SK-N-SH treated with all-trans-retinoic acid at 6 μM for 48 hours (cell line): ENCODE results near the gene MRGPRE.

Source experiments
- ATAC-seq: fragments of 200-7000 bp; cut with Tn5 transposase; 3 replicates; pipeline ENCODE4 v1.9.1; 2020; ENCODE audit warnings: mild to moderate bottlenecking, moderate library complexity
- ARNTL ChIP-seq: fragments of 450-650 bp; formaldehyde crosslinking; IDR thresholded peaks from 2 replicates; pipeline ENCODE4 v1.5.0; 2020; ENCODE audit warnings: low read depth, mild to moderate bottlenecking, moderate library complexity, borderline replicate concordance
- BACH2 ChIP-seq: fragments of 250-450 bp; sonication (Bioruptor Pico); IDR thresholded peaks from 2 replicates; pipeline ENCODE4 v1.9.0; 2021; ENCODE audit warnings: mild to moderate bottlenecking, borderline replicate concordance
- CSDC2 ChIP-seq: fragments of 250-450 bp; sonication (Bioruptor Pico); IDR thresholded peaks from 2 replicates; pipeline ENCODE4 v1.5.0; 2020; ENCODE audit warnings: mild to moderate bottlenecking, moderate library complexity
- ESRRG ChIP-seq: fragments of 250-450 bp; sonication (Bioruptor Pico); IDR thresholded peaks from 2 replicates; pipeline ENCODE4 v1.6.1; 2021; ENCODE audit warnings: mild to moderate bottlenecking
- GLIS3 ChIP-seq: fragments of 250-450 bp; sonication (Bioruptor Pico); IDR thresholded peaks from 2 replicates; pipeline ENCODE4 v1.5.0; 2020; ENCODE audit warnings: mild to moderate bottlenecking, moderate library complexity
- ISL1 ChIP-seq: fragments of 250-450 bp; sonication (Bioruptor Pico); IDR thresholded peaks from 2 replicates; pipeline ENCODE4 v2.1.2; 2022; ENCODE audit warnings: mild to moderate bottlenecking, moderate library complexity
- OSR1 ChIP-seq: fragments of 250-450 bp; sonication (Bioruptor Pico); IDR thresholded peaks from 2 replicates; pipeline ENCODE4 v1.8.0; 2022; ENCODE audit warnings: moderate library complexity, mild to moderate bottlenecking, inconsistent platforms
- PPARA ChIP-seq: fragments of 250-450 bp; sonication (Bioruptor Pico); IDR thresholded peaks from 2 replicates; pipeline ENCODE4 v1.5.0; 2020; ENCODE audit warnings: mild to moderate bottlenecking, borderline replicate concordance
- RARB ChIP-seq: fragments of 250-450 bp; sonication (Bioruptor Pico); IDR thresholded peaks from 2 replicates; pipeline ENCODE4 v1.8.0; 2021; ENCODE audit warnings: mild to moderate bottlenecking, moderate library complexity
- SNAI2 ChIP-seq: fragments of 250-450 bp; sonication (Bioruptor Pico); IDR thresholded peaks from 2 replicates; pipeline ENCODE4 v1.5.0; 2020; ENCODE audit warnings: mild to moderate bottlenecking, moderate library complexity
- TCF4 ChIP-seq: fragments of 250-450 bp; sonication (Bioruptor Pico); IDR thresholded peaks from 2 replicates; pipeline ENCODE4 v1.8.0; 2021; ENCODE audit warnings: mild to moderate bottlenecking, moderate library complexity, borderline replicate concordance
- TOX ChIP-seq: fragments of 250-450 bp; sonication (Bioruptor Pico); IDR thresholded peaks from 2 replicates; pipeline ENCODE4 v1.8.0; 2021; ENCODE audit warnings: mild to moderate bottlenecking, moderate library complexity, borderline replicate concordance
- ZC3H10 ChIP-seq: fragments of 250-450 bp; sonication (Bioruptor Pico); IDR thresholded peaks from 2 replicates; pipeline ENCODE4 v1.5.1; 2021; ENCODE audit warnings: mild to moderate bottlenecking, moderate library complexity
- ZFP3 ChIP-seq: fragments of 250-450 bp; sonication (Bioruptor Pico); IDR thresholded peaks from 2 replicates; pipeline ENCODE4 v1.5.0; 2020; ENCODE audit warnings: mild to moderate bottlenecking, moderate library complexity
- ZFP30 ChIP-seq: fragments of 450-650 bp; formaldehyde crosslinking; IDR thresholded peaks from 2 replicates; pipeline ENCODE4 v1.5.0; 2022; ENCODE audit warnings: mild to moderate bottlenecking, moderate library complexity
- ZNF565 ChIP-seq: fragments of 450-650 bp; formaldehyde crosslinking; conservative IDR thresholded peaks from 2 replicates; pipeline ENCODE4 v1.5.0; 2020; ENCODE audit warnings: low read depth, mild to moderate bottlenecking, moderate library complexity
- ZNF70 ChIP-seq: fragments of 450-650 bp; formaldehyde crosslinking; IDR thresholded peaks from 2 replicates; pipeline ENCODE4 v1.5.0; 2020; ENCODE audit warnings: mild to moderate bottlenecking, moderate library complexity
- ZNF8 ChIP-seq: fragments of 450-650 bp; formaldehyde crosslinking; IDR thresholded peaks from 2 replicates; pipeline ENCODE4 v1.5.0; 2020; ENCODE audit warnings: mild to moderate bottlenecking, moderate library complexity
- TF ChIP-seq, protein P1 (sequence below): fragments of 250-450 bp; sonication (Bioruptor Pico); IDR thresholded peaks from 2 replicates; pipeline ENCODE4 v1.8.0; 2021; ENCODE audit warnings: low read depth, mild to moderate bottlenecking, moderate library complexity, borderline replicate concordance
- TF ChIP-seq, protein P2 (sequence below): fragments of 250-450 bp; sonication (Bioruptor Pico); IDR thresholded peaks from 2 replicates; pipeline ENCODE4 v1.5.1; 2021; ENCODE audit warnings: mild to moderate bottlenecking, moderate library complexity
- TF ChIP-seq, protein P3 (sequence below): fragments of 250-450 bp; sonication (Bioruptor Pico); IDR thresholded peaks from 2 replicates; pipeline ENCODE4 v1.5.0; 2020; ENCODE audit warnings: mild to moderate bottlenecking, moderate library complexity
- TF ChIP-seq, protein P4 (sequence below): fragments of 250-450 bp; sonication (Bioruptor Pico); IDR thresholded peaks from 2 replicates; pipeline ENCODE4 v1.8.0; 2020; ENCODE audit warnings: mild to moderate bottlenecking, moderate library complexity, borderline replicate concordance
- TF ChIP-seq, protein P5 (sequence below): fragments of 250-450 bp; sonication (Bioruptor Pico); IDR thresholded peaks from 2 replicates; pipeline ENCODE4 v1.5.1; 2020; ENCODE audit warnings: low read depth, mild to moderate bottlenecking, moderate library complexity

Gene MRGPRE

DNA sequence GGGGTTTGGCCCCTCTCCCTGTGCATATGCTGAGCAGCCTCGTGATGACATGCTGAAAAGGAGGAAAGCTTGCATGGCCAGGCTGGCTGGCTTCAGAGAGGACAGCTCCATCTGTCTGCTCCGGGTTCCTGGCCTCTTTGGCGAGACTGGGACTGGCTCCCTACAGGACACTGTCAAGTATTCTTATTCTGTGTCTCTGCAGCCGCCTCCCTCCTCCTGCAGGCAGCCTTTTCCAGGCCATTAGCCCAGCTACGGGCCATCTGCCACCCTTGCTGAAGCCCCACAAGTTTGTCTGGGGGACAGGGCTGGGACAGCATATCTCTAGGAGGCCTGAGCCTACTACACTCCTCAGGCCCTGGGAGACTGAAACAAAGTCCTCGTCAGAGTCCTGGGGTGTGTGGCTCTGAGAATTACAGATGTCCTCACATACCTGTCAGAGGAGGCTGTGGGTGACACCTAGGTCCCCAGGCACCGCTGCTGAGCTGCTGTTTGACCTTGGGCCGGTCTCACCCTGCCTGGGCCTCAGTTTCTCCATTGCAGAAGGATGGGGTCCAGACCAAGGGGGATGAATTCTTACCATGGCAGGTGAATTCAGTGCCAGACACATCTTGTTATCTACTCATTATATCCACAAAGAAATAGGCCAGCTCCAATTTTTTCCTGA, 24.6 kb downstream of the MRGPRE start:
- no peak for ATAC-seq
- TF ChIP-seq ZFP30 (CRISPR knock-in tag) (no peak), ZC3H10 (CRISPR knock-in tag) (no peak), ESRRG (CRISPR knock-in tag) (no peak), BACH2 (CRISPR knock-in tag) (no peak), ISL1 (no peak), CSDC2 (CRISPR knock-in tag) (no peak), ZFP3 (CRISPR knock-in tag) (no peak), ZNF565 (CRISPR knock-in tag) (no peak), ZNF8 (no peak), ZNF70 (no peak), SNAI2 (CRISPR knock-in tag) (no peak), PPARA (CRISPR knock-in tag) (no peak), OSR1 (CRISPR knock-in tag) (no peak), TCF4 (CRISPR knock-in tag) (no peak)
- TF ChIP-seq, protein P1, sequence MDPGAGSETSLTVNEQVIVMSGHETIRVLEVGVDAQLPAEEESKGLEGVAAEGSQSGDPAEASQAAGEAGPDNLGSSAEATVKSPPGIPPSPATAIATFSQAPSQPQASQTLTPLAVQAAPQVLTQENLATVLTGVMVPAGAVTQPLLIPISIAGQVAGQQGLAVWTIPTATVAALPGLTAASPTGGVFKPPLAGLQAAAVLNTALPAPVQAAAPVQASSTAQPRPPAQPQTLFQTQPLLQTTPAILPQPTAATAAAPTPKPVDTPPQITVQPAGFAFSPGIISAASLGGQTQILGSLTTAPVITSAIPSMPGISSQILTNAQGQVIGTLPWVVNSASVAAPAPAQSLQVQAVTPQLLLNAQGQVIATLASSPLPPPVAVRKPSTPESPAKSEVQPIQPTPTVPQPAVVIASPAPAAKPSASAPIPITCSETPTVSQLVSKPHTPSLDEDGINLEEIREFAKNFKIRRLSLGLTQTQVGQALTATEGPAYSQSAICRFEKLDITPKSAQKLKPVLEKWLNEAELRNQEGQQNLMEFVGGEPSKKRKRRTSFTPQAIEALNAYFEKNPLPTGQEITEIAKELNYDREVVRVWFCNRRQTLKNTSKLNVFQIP = no peak
- TF ChIP-seq, protein P2, sequence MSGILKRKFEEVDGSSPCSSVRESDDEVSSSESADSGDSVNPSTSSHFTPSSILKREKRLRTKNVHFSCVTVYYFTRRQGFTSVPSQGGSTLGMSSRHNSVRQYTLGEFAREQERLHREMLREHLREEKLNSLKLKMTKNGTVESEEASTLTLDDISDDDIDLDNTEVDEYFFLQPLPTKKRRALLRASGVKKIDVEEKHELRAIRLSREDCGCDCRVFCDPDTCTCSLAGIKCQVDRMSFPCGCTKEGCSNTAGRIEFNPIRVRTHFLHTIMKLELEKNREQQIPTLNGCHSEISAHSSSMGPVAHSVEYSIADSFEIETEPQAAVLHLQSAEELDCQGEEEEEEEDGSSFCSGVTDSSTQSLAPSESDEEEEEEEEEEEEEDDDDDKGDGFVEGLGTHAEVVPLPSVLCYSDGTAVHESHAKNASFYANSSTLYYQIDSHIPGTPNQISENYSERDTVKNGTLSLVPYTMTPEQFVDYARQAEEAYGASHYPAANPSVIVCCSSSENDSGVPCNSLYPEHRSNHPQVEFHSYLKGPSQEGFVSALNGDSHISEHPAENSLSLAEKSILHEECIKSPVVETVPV = no peak
- TF ChIP-seq, protein P3, sequence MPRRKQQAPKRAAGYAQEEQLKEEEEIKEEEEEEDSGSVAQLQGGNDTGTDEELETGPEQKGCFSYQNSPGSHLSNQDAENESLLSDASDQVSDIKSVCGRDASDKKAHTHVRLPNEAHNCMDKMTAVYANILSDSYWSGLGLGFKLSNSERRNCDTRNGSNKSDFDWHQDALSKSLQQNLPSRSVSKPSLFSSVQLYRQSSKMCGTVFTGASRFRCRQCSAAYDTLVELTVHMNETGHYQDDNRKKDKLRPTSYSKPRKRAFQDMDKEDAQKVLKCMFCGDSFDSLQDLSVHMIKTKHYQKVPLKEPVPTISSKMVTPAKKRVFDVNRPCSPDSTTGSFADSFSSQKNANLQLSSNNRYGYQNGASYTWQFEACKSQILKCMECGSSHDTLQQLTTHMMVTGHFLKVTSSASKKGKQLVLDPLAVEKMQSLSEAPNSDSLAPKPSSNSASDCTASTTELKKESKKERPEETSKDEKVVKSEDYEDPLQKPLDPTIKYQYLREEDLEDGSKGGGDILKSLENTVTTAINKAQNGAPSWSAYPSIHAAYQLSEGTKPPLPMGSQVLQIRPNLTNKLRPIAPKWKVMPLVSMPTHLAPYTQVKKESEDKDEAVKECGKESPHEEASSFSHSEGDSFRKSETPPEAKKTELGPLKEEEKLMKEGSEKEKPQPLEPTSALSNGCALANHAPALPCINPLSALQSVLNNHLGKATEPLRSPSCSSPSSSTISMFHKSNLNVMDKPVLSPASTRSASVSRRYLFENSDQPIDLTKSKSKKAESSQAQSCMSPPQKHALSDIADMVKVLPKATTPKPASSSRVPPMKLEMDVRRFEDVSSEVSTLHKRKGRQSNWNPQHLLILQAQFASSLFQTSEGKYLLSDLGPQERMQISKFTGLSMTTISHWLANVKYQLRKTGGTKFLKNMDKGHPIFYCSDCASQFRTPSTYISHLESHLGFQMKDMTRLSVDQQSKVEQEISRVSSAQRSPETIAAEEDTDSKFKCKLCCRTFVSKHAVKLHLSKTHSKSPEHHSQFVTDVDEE (CRISPR knock-in tag) = no peak

DNA sequence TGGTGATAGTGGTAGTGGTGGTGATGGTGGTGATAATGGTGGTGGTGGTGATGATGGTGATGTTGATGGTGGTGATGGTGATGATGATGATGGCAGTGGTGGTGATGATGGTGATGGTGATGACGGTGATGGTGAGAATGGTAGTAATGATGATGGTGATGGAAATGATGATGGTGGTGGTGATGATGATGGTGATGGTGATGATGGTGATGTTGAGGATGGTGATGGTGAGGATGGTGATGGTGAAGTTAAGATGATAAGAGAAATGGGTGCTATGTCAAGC, 25.4 kb downstream of the MRGPRE start:
- TF ChIP-seq GLIS3 (CRISPR knock-in tag) (no peak), RARB (CRISPR knock-in tag) (no peak), ISL1 (no peak), TOX (no peak), ZNF565 (CRISPR knock-in tag) (no peak), TCF4 (CRISPR knock-in tag) (no peak), OSR1 (CRISPR knock-in tag) (no peak), ARNTL (CRISPR knock-in tag) (no peak), ESRRG (CRISPR knock-in tag) (no peak), CSDC2 (CRISPR knock-in tag) (no peak), ZNF8 (no peak)
- TF ChIP-seq, protein P4, sequence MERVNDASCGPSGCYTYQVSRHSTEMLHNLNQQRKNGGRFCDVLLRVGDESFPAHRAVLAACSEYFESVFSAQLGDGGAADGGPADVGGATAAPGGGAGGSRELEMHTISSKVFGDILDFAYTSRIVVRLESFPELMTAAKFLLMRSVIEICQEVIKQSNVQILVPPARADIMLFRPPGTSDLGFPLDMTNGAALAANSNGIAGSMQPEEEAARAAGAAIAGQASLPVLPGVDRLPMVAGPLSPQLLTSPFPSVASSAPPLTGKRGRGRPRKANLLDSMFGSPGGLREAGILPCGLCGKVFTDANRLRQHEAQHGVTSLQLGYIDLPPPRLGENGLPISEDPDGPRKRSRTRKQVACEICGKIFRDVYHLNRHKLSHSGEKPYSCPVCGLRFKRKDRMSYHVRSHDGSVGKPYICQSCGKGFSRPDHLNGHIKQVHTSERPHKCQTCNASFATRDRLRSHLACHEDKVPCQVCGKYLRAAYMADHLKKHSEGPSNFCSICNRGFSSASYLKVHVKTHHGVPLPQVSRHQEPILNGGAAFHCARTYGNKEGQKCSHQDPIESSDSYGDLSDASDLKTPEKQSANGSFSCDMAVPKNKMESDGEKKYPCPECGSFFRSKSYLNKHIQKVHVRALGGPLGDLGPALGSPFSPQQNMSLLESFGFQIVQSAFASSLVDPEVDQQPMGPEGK (CRISPR knock-in tag) = no peak
- TF ChIP-seq, protein P5, sequence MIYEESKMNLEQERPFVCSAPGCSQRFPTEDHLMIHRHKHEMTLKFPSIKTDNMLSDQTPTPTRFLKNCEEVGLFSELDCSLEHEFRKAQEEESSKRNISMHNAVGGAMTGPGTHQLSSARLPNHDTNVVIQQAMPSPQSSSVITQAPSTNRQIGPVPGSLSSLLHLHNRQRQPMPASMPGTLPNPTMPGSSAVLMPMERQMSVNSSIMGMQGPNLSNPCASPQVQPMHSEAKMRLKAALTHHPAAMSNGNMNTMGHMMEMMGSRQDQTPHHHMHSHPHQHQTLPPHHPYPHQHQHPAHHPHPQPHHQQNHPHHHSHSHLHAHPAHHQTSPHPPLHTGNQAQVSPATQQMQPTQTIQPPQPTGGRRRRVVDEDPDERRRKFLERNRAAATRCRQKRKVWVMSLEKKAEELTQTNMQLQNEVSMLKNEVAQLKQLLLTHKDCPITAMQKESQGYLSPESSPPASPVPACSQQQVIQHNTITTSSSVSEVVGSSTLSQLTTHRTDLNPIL (CRISPR knock-in tag) = no peak
- no peak for ATAC-seq
